Measurements from ENCODE around the gene ADD2.

ADD2 gene

GRCh38 chr2:70772486-70773155, 4.6 kb upstream of the ADD2 start:
- TF ChIP-seq CTCF (IDR thresholded peaks at IDR 0.05; ENCODE audit: insufficient read depth, low read depth, low read length, missing control alignments): no peak
- no peak overlapping the region for H3K4me3 ChIP-seq (ENCODE audit: low read length)
- no peak for DNase-seq (ENCODE audit: low read depth)

GRCh38 chr2:70771446-70771845, 3.4 kb upstream of the ADD2 start:
- no peak for DNase-seq (ENCODE audit: low read depth)
- H3K4me3 ChIP-seq (ENCODE audit: low read length): no peak overlapping the region
- TF ChIP-seq CTCF (IDR thresholded peaks at IDR 0.05; ENCODE audit: insufficient read depth, low read depth, low read length, missing control alignments): no peak

- no peak for DNase-seq (ENCODE audit: low read depth)
- no peak overlapping the region for H3K4me3 ChIP-seq (ENCODE audit: low read length)
- no peak for TF ChIP-seq CTCF (IDR thresholded peaks at IDR 0.05; ENCODE audit: insufficient read depth, low read depth, low read length, missing control alignments)
Observed at GRCh38 chr2:70769450-70769849, 1.4 kb upstream of the ADD2 start.

GRCh38 chr2:70768590-70769085, 638 bp upstream of the ADD2 start:
- DNase-seq (ENCODE audit: low read depth): no peak
- TF ChIP-seq CTCF (IDR thresholded peaks at IDR 0.05; ENCODE audit: insufficient read depth, low read depth, low read length, missing control alignments): no peak
- no peak overlapping the region for H3K4me3 ChIP-seq (ENCODE audit: low read length)

- H3K4me3 ChIP-seq (ENCODE audit: low read length): no peak overlapping the region
- TF ChIP-seq CTCF (IDR thresholded peaks at IDR 0.05; ENCODE audit: insufficient read depth, low read depth, low read length, missing control alignments): no peak
- DNase-seq (ENCODE audit: low read depth): no peak
Observed at GRCh38 chr2:70767079-70767698, 811 bp downstream of the ADD2 start.

- TF ChIP-seq CTCF (IDR thresholded peaks at IDR 0.05; ENCODE audit: insufficient read depth, low read depth, low read length, missing control alignments): no peak
- H3K4me3 ChIP-seq (ENCODE audit: low read length): no peak overlapping the region
Observed at GRCh38 chr2:70766357-70767078, 1.5 kb downstream of the ADD2 start.

More at GRCh38 chr2:70766357-70767078, 1.5 kb downstream of the ADD2 start:
- DNase-seq (ENCODE audit: low read depth): no peak

Measured in epithelial cell of esophagus (primary cell).